ENCODE data around the gene B3GNT7.
"Not testable (repeated sequence)": the region's sequence is repeated elsewhere in the genome, so short reads cannot be mapped to it uniquely, and the experiment has no call there.

The B3GNT7 gene

GRCh38 chr2:231367178-231367577 lies 28.3 kb upstream of the B3GNT7 start:
- no peak for DNase-seq

DNA sequence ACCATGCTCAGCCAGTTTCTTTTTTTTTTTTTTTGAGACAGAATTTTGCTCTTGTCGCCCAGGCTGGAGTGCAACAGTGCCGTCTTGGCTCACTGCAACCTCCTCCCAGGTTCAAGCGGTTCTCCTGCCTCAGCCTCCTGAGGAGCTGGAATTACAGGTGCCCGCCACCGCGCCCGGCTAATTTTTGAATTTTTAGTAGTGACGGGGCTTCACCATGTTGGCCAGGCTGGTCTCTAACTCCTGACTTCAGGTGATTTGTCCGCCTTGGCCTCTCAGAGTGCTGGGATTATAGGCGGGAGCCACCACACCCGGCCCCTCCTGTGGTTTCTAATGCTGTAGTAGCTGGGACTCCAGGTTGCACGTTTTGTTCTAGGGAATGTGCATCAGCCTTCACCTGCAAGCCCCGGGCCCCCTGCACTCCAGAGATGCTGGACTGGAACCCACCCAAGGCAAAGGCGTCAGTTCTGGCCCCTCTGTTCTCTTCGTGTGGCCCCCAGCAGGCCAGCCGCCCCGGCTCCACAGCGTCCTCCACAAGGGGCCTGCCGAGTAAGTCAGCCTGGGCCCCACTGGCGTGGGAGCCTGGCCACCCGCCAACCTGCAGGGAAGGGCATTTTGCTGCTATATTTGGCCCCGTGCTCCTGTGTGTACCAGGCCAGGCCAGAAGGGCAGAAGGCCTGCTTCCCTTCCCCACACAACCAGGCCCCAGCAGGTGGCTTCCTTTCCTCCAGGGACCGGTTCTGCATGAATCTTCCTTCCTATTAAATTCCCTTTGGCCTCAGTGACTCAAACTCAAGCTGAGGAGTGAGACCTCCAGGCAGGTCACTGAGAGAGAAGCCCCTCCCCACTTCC lies 25.7 kb upstream of the B3GNT7 start:
- no peak for DNase-seq

DNA sequence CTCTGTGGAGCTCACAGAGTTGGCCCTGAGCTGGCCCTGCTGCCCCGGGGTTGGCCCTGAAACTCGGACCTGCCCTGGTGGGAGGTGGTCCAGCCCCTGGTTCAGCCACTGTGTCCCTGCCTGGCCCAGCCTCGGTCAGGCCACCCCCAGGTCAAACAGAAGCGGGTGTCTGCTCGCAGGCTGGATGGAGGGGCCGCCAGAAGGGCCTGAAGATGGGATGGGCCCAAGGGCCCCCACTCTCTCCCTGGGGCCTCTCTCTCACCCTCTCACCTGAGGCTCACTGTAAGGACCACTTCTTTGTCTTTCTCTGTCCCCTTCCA lies 25.1 kb upstream of the B3GNT7 start:
- no peak for DNase-seq

DNA sequence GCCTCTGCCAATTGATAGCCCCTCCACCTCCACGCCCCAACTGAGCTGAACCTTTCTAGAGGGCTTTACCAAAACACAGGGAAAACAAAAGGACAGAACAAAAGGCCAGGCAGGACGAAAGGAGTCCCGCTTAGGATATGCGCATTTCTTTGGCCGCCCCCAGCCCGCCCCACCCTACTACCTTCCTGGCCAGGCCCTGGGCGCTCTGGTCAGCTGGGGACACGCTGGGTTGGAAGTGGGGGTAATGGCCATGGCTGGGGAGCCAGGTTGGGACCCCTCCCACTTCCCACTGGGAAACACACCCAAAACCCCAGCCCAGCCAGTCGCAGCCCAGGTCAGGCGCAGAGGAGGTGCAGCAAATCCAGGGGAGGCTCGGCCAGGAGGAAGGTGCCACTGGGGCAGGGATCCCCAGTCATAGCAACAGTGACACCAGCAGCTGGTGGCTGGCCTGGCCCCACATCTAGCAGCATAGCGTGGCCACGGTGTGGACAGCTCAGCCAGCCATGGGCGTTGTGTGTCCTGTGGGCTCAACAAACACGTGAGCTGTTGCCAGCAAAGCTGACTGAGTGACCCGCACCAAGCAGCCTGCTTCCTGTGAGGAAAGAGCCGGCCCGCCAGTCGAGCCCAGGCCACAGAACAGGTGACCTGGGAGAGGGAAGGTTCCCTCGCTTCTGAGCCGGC lies 24.6 kb upstream of the B3GNT7 start:
- DNase-seq, result no peak

- no peak for DNase-seq
Measured at GRCh38 chr2:231371430-231372054, 24.0 kb upstream of the B3GNT7 start.

GRCh38 chr2:231372326-231372725 lies 23.2 kb upstream of the B3GNT7 start:
- DNase-seq, result no peak

- DNase-seq, result no peak
Measured at GRCh38 chr2:231373184-231373583, 22.3 kb upstream of the B3GNT7 start.

DNA sequence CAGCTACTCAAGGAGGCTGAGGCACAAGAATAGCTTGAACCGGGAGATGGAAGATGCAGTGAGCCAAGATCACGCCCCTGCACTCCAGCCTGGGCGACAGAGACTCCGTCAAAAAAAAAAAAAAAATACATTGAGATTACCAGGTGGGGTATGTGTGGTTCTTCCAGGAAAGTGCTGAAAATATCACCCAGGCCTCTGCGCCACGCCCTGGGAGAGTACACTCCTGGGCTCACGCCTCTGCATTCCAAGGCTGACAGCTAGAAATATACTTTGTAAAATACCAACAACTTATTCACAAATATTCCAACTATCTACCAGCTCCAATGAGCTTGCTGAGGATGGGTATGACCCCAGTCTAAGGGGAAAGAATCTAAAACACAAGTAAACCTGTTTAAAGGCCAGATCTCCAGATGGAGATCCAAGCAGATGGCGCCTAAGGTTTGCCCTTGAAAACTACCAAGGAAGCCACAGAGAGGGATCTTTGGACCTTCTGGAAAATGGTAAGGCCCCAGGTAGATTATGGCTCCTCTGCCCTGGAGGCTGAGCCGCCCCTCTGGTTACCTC lies 21.6 kb upstream of the B3GNT7 start:
- no peak for DNase-seq

- no peak for DNase-seq
Measured at GRCh38 chr2:231374771-231375170, 20.7 kb upstream of the B3GNT7 start.

GRCh38 chr2:231375994-231376615 lies 19.4 kb upstream of the B3GNT7 start:
- DNase-seq, result not testable (repeated sequence)

DNA sequence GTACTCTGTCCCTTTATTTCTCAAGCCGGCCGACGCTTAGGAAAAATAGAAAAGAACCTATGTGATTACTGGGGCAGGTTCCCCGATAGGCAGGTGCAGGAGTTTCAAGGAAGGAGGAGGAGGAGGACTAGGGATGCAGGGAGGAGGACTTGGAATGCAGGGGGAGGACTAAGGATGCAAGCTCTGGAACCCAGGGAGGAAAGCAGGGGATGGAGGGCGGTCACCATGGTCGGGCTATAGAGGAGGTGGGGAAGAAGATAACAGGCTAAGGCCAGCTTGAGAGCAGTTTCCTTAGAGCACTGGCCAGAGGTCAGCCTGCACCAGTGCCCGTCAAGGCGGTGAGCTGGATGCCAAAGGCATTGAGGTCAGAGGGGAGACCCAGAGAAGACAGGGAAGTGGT lies 18.7 kb upstream of the B3GNT7 start:
- DNase-seq, result no peak

GRCh38 chr2:231378026-231378722 lies 17.3 kb upstream of the B3GNT7 start:
- no peak for DNase-seq

DNA sequence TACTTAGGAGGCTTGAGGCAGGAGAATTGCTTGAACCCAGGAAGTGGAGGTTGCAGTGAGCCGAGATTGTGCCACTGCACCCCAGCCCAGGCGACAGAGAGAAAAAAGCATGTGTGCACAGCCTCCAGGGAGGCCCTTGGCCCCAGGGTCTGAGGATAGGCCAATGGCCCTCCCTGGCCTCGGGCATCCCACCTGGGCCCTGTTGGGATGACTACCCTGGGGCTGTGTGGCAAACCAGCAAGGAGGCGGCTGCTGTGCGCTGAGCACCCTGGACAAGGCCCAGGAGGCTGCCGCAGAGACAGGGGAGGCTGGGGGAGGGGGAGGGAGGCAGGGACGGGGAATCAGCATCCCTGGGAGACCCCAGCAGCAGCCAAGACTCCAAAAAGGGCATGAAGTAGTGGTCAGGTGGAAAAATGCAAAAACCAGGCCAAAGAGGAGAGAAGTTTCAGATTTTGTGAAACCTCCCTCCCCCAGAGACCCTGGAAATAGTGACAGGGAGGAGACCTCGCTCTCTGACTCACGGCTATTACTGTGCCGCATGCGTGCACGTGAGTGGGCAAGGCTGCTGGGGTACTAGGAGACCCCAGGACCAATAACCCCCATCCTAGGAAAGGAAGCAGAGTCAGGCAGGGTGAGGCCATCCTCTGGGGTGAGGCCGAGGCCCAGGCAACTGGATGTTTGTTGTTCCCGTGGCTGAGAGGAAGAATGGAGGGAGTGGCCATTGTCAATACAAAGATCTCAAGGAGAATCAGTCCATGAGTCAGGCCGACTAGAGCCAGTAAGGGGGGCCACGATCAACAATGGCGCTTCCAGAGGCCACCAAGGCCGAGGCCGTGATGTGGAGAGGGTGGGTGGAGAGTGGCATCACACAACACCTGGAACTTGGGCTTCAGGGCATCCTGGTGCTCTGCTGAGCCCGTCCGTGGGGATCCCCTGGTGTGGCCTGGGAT lies 16.0 kb upstream of the B3GNT7 start:
- DNase-seq, result no peak

- DNase-seq, result no peak
Measured at GRCh38 chr2:231380307-231380706, 15.2 kb upstream of the B3GNT7 start.

- no peak for DNase-seq
Measured at GRCh38 chr2:231380991-231381847, 14.3 kb upstream of the B3GNT7 start.

GRCh38 chr2:231382116-231382515 lies 13.4 kb upstream of the B3GNT7 start:
- no peak for DNase-seq

DNA sequence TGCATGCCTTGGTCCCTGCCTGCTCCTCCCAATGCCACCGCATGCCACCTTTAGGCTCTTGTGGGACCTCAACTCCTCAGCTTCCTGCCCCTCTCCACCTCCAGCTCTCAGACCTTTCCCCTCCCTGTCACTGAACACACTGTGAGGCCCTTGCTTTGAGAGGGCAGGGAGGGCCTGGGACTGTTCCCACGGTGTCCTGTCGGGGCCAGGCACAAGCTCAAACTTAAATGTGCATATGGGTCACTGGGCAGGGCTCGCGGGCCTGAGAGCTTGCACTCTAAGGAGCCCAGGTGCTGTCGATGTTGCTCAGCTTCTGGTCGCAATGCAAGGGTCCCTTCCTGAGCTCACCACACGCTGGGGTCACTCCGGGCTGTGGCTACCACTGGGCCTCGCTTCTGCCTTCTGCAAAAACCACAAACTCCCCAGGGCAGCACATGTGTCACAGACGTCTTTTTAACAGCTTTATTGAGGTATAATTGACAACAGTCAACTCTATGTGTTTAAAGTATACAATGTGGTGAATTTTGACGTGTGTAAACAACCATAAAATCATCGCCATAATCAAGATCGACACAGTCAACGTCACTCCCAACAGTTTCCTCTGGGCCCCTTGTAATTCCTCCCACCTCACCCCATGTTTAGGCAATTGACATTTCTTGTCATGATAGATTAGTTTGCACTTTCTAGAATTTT lies 11.9 kb upstream of the B3GNT7 start:
- DNase-seq, result no peak

- DNase-seq, result no peak
Measured at GRCh38 chr2:231384109-231384435, 11.4 kb upstream of the B3GNT7 start.

- DNase-seq, result no peak
Measured at GRCh38 chr2:231384970-231385369, 10.5 kb upstream of the B3GNT7 start.

GRCh38 chr2:231385429-231385828 lies 10.1 kb upstream of the B3GNT7 start:
- no peak for DNase-seq

Data from RPMI8226 (cell line).